Adrenal gland (tissue), 12 donors: Measurements from ENCODE around the gene URM1. TPM values are rescaled to one million over a fixed set of nuclear protein-coding genes. Genes with fewer than 3 reads are reported as not detected.

Source experiments
- DNase-seq, 7 donors: peaks; one replicate each; pipeline ENCODE4 v3.0.0-alpha.2; 2019 to 2020
- H3K27ac ChIP-seq, 5 donors: fragments of 200-600 bp; sonication (generic) in 4 of 5; 1 replicate in 3 of 5; 2 replicates in 2 of 5; pipeline versions ENCODE4 v1.5.1 to v1.8.0; 2016 to 2020; ENCODE audit warnings: mild to moderate bottlenecking in 1 of 5
- H3K27me3 ChIP-seq: fragments of 200-600 bp; 2 replicates; pipeline ENCODE4 v1.8.0; 2021
- H3K36me3 ChIP-seq, 2 donors: fragments of 200-600 bp; replicated peaks in 1 of 2; 1 replicate in 1 of 2; 2 replicates in 1 of 2; pipeline versions ENCODE4 v1.5.1 to v1.8.0; 2018 to 2022
- H3K4me1 ChIP-seq, 2 donors: fragments of 200-600 bp; replicated peaks in 1 of 2; 1 replicate in 1 of 2; 2 replicates in 1 of 2; pipeline versions ENCODE4 v1.5.1 to v1.8.0; 2018 to 2021
- H3K4me3 ChIP-seq, 4 donors: fragments of 200-600 bp; sonication (generic) in 3 of 4; one replicate each; pipeline ENCODE4 v1.5.1; 2016 to 2018
- H3K9me3 ChIP-seq, 3 donors: fragments of 200-600 bp; sonication (generic) in 1 of 3; replicated peaks in 1 of 3; 1 replicate in 2 of 3; 2 replicates in 1 of 3; pipeline versions ENCODE4 v1.5.1 to v1.8.0; 2016 to 2021
- CTCF ChIP-seq, 6 experiments: fragments of 450-650 bp in 4 of 6; fragments of 200-600 bp in 2 of 6; sonication (generic) in 1 of 6; IDR thresholded peaks; 1 replicate in 5 of 6; 2 replicates in 1 of 6; pipeline versions ENCODE4 v1.5.1 to v1.8.0; 2016 to 2021; ENCODE audit warnings: antibody characterized with exemption in 6 of 6, mild to moderate bottlenecking in 2 of 6, moderate library complexity in 1 of 6
- POLR2A ChIP-seq, 2 donors: fragments of 450-650 bp; IDR thresholded peaks; one replicate each; pipeline ENCODE4 v1.6.1; 2017; ENCODE audit warnings: antibody characterized with exemption in 2 of 2, mild to moderate bottlenecking in 2 of 2, moderate library complexity in 1 of 2
- whole genome bisulfite sequencing, 4 donors: extraction: QIAGEN DNeasy Blood & Tissue Kit in 2 of 4; methylation state at CpG; one replicate each; pipeline versions ENCODE4 v1.1.5 to v1.1.7; 2013 to 2017; 5-methylcytosine and 5-hydroxymethylcytosine counted together
- intact Hi-C, 2 donors: fragments of 100-400 bp; cut with DNase I; formaldehyde crosslinking; loops; one replicate each; pipeline versions ENCODE4 v1.14.1 to v1.15.0; 2022 to 2023
- polyA plus RNA-seq, 3 donors: library from polyadenylated mRNA; stranded (reverse); fragments of 200-250 nt in 2 of 3; fragments of 350-450 nt in 1 of 3; fragmentation: Illumina TruSeq in 1 of 3; extraction: RNeasy Lipid Tissue Mini Kit (QIAGEN cat#74804) in 1 of 3; gene quantifications; one replicate each; pipeline ENCODE4 v1.2.3, GENCODE V29; 2013 to 2014
- total RNA-seq, 9 donors: library from RNA; depleted of rRNA in 4 of 9; stranded (reverse); fragments of >200 nt in 4 of 9; fragments of 120-200 nt in 1 of 9; fragmentation: NEBNext Ultra II Directional in 1 of 9; extraction: Animal tissue kit (Norgen Biotek cat#: 25700) in 1 of 9; gene quantifications; one replicate each; pipeline versions ENCODE4 v1.1.0 to v1.2.4, GENCODE V29; 2013 to 2023
- donor health status: healthy with polysubstance abuse.
- donor health status: Bipolar disorder and iron deficiency.
- donor health status: DM: yes; HTN: yes; CAD: no.
- donor health status: DM: no; HTN: no; CAD: no.
- donor health status: DM: no; HTN: no; CAD: no.
- donor health status: DM: yes; HTN: yes; CAD: no.

Gene URM1
- total and polyA plus RNA-seq, 12 donors: 22.8 to 87.1 (median 42.2) TPM

GRCh38 chr9:128393970-128394369 lies 22.8 kb downstream of the URM1 start:
- intact Hi-C loops: no loop called here
- H3K27me3 ChIP-seq: no peaks in the 10 kb centered on the region

DNA sequence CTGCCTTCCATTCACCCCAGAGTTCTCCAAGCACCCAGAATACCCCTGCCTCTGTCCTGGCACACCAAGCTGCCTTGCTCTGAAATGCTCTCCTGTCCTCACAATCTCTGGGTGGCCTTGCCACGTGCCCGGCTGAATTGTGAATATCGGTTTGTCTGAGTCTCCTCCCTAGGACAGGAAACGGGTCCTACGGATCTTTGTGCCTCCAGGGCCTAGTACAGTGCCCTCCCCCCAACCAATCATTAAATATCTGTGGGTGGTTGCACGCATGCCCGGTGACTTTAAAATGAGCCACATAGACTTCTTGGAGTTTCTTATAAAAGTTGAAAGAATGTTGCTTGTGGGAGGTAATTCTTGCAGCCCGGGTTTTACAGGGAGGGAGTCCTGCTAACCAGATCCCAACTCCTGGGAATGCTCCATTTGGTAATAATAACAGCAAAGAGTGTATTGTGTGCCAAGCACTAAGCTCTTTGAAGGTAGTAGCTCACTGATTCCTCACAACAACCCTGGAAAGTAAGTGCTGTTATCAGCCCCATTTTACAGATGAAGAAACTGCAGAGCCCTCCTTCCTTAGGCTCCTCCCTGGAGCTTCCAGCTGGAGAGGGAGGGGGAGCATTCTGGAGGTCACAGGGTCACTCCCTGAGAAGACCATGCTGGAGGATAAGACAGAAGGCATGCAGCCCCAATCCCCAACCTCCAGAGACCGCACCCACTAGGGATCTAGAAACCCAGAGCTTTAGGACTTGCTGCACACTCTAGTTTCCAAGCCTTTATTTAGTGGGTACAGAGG lies 23.4 kb downstream of the URM1 start:
- H3K9me3 ChIP-seq: no peaks in the 10 kb centered on the region
- H3K4me3 ChIP-seq: no peak overlapping the region
- WGBS, 4 donors: 40 to 45% (median 44%) methylated on average over 9 of the region's 9 CpGs
- no peak overlapping the region for H3K27ac ChIP-seq
- H3K36me3 ChIP-seq: peaks cover 0 to 6% of the 10 kb centered on the region in 2 donors
- no peak for DNase-seq
- no peaks in the 10 kb centered on the region for H3K4me1 ChIP-seq
- H3K27me3 ChIP-seq: no peaks in the 10 kb centered on the region
- intact Hi-C loops: no loop called here
- TF ChIP-seq CTCF (IDR thresholded peaks at IDR 0.05): no peak
- no peak for TF ChIP-seq POLR2A (IDR thresholded peaks at IDR 0.05)

More at GRCh38 chr9:128393970-128394369, 22.8 kb downstream of the URM1 start:
- Histone ChIP-seq H3K27ac (no peak overlapping the region), H3K4me1 (no peaks in the 10 kb centered on the region), H3K4me3 (no peak overlapping the region), H3K36me3 (peaks cover 0 to 12% of the 10 kb centered on the region in 2 donors), H3K9me3 (no peaks in the 10 kb centered on the region)
- DNase-seq: no peak
- 50 to 92% (median 70%) methylated on average over 2 to 7 of the region's 7 CpGs for WGBS, 4 donors
- TF ChIP-seq CTCF (IDR thresholded peaks at IDR 0.05): no peak
- TF ChIP-seq POLR2A (IDR thresholded peaks at IDR 0.05): no peak

DNA sequence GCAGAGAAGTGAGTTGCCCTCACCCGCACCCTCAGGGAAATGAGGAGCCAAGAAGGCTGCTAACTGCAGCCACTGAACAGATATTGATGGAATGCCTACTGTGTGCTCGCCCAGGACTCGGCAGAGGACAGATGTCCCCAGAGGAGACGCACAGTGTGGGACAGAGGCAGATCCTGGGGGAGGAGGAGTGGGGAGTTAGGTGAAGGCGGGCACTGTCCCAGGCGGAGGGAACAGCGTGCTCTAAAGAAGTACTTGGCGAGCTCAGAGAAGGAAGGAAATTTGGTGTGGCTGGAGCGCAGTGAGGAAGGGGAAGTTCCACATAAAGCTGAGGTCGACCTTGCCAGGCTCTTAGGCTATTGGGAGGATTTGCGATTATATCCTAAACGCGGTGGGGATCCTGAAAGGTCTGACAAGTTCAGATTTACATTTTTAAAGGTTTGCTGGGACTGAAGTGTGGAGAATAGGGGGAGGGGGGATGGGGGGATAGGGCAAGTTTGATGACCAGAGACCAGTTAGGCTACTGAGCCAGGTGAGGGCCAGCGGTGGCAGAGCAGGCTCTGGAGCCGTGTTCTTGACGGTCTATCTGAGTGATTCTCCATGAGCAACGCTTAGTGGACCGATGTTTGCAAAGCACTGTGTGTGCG lies 25.9 kb downstream of the URM1 start:
- Histone ChIP-seq H3K4me1 (no peaks in the 10 kb centered on the region), H3K36me3 (no peaks in the 10 kb centered on the region), H3K27ac (peak overlapping the region in 1 of 5 donors; percentile 1), H3K9me3 (no peaks in the 10 kb centered on the region), H3K27me3 (no peaks in the 10 kb centered on the region), H3K4me3 (no peak overlapping the region)
- 6 to 9% (median 8%) methylated on average over 17 to 19 of the region's 19 CpGs for WGBS, 4 donors
- DNase-seq: peak in 1 of 7 donors; percentile 35
- TF ChIP-seq POLR2A (IDR thresholded peaks at IDR 0.05) (no peak), CTCF (IDR thresholded peaks at IDR 0.05) (no peak)
- intact Hi-C loops: no loop called here

GRCh38 chr9:128397831-128398230 lies 26.7 kb downstream of the URM1 start:
- Histone ChIP-seq H3K27me3 (no peaks in the 10 kb centered on the region), H3K4me1 (no peaks in the 10 kb centered on the region), H3K9me3 (no peaks in the 10 kb centered on the region), H3K27ac (no peak overlapping the region), H3K4me3 (no peak overlapping the region), H3K36me3 (no peaks in the 10 kb centered on the region)
- no peak for DNase-seq
- no peak for TF ChIP-seq CTCF (IDR thresholded peaks at IDR 0.05)
- TF ChIP-seq POLR2A (IDR thresholded peaks at IDR 0.05): no peak
- WGBS, 4 donors: 63 to 76% (median 71%) methylated on average over 6 to 7 of the region's 7 CpGs
- intact Hi-C loops: no loop called here
